ENCODE data around the gene CELA1. TPM values are rescaled to one million over a fixed set of nuclear protein-coding genes. Genes with fewer than 3 reads are reported as not detected.

Gene CELA1
- total RNA-seq, 4 donors from 2014 or later, result not detected

DNA sequence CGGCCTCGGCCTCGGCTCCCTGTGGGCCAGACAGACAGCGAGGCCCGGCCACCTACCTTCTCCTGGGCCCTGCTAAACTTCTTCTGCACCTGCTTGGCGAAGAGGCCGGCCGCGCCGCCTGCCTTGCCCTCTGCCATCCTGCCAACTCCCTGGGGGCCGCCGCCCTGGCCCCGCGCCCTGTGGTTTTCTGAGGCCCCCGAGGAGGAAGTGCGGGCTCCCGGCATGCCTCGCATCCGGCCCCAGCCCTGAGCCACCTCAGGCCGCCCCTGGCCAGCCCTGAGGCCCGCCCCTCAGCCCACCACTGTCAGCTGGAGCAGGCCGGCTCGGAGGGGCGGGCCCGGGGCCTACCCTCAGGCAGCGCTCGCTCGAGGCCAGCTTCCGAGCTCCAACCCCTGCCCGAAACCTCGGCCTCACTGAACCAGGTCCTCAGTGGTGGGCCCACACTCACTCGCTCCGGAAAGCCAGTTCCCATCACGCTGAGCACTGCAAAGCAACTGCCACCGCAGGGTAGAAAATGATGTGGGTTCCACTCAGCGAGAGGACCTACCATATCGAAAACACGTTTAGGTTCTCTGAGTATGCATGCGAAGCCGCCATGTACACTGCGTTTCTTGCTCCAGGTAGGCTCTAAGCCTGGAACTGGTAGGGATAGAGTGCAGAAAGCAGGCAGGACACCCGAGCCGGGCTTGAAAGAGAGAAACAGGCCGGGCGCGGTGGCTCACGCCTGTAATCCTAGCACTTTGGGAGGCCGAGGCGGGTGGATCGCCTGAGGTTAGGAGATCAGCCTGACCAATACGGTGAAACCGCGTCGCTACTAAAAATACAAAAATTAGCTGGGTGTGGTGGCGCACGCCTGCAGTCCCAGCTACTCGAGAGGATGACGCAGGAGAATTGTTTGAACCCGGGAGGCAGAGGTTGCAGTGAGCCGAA lies 22.2 kb downstream of the CELA1 start, which contains the start of gene BIN2:
Gene BIN2 (minus strand): TSS at position 209 of the 930 bp plus-strand sequence. CDS start 72 bp downstream, at position 137.
- no peaks in the 10 kb centered on the region for H3K9me3 ChIP-seq
- intact Hi-C loops (cut with DNase I; ENCODE audit: low total_unique reads), result no loop called here
- no peaks in the 10 kb centered on the region for H3K27me3 ChIP-seq
- 79 to 87% methylated on average over 22 to 58 of the region's 60 CpGs for WGBS, 2 donors (ENCODE audit: low coverage in 1 of 2)
- in situ Hi-C loops (cut with MboI; ENCODE audit: low pct_ligation_motif_present in 1 of 4, low pct_unique_long_range_greater_than_20kb in 1 of 4, low sequenced_read_pairs in 3 of 4), result no loop called here
- peak; percentile 74 for DNase-seq
- H3K27ac ChIP-seq, result peak within 1 kb of the TSS; percentile 67 to 84 (median 74)
- TF ChIP-seq, protein P1, sequence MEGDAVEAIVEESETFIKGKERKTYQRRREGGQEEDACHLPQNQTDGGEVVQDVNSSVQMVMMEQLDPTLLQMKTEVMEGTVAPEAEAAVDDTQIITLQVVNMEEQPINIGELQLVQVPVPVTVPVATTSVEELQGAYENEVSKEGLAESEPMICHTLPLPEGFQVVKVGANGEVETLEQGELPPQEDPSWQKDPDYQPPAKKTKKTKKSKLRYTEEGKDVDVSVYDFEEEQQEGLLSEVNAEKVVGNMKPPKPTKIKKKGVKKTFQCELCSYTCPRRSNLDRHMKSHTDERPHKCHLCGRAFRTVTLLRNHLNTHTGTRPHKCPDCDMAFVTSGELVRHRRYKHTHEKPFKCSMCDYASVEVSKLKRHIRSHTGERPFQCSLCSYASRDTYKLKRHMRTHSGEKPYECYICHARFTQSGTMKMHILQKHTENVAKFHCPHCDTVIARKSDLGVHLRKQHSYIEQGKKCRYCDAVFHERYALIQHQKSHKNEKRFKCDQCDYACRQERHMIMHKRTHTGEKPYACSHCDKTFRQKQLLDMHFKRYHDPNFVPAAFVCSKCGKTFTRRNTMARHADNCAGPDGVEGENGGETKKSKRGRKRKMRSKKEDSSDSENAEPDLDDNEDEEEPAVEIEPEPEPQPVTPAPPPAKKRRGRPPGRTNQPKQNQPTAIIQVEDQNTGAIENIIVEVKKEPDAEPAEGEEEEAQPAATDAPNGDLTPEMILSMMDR (IDR thresholded peaks at IDR 0.05), result no peak
- peak in 1 of 3 donors; percentile 39 for TF ChIP-seq POLR2AphosphoS5 (IDR thresholded peaks at IDR 0.05)
- no peaks in the 10 kb centered on the region for H3K36me3 ChIP-seq
- peak within 1 kb of the TSS in 3 of 4 donors; percentile 14 to 41 (median 28) for H3K4me3 ChIP-seq
- H3K4me1 ChIP-seq, result peaks cover 0 to 36% (median 11%) of the 10 kb centered on the region in 4 donors

DNA sequence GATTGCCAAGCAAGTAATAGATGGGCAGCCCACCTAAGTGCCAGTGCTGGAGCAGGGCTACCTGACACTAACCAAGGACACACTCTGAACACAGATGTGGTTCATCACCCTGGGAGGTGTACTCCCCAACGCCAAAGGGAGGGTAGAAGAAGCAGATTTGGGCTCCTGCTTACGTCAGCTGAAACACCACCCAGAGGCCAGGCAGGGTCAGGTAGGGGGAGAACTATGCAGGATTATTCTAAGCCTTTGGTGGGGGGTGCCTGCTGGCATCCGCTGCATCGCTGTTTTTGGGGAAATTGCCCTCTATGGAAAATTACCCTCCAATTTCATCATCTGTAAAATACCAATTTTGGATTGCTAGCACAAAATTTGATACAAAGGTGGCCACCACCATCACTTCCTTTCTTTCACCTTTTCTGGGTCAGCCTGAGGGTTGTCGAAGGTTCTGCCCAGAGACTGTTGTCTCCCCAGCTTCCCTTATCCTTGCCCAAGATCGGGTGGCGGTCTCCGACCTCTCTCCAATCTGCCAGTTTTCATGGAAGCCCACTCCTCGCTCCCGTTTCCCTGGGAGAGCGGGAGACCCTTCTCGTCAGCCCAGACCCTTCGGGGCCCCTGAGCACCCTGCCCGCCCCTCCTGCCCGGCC lies 23.0 kb downstream of the CELA1 start:
- WGBS, 2 donors (ENCODE audit: low coverage in 1 of 2), result 67% methylated on average over 4 to 15 of the region's 15 CpGs
- peak; percentile 53 for DNase-seq
- Histone ChIP-seq H3K36me3 (no peaks in the 10 kb centered on the region), H3K27ac (peak overlapping the region; percentile 67 to 84 (median 74)), H3K9me3 (no peaks in the 10 kb centered on the region), H3K27me3 (no peaks in the 10 kb centered on the region), H3K4me3 (peak overlapping the region in 3 of 4 donors; percentile 14 to 41 (median 28)), H3K4me1 (peaks cover 0 to 44% (median 18%) of the 10 kb centered on the region in 4 donors)
- intact Hi-C loops (cut with DNase I; ENCODE audit: low total_unique reads) (no loop called here), in situ Hi-C loops (cut with MboI; ENCODE audit: low pct_ligation_motif_present in 1 of 4, low pct_unique_long_range_greater_than_20kb in 1 of 4, low sequenced_read_pairs in 3 of 4) (no loop called here)
- TF ChIP-seq, protein P1 (IDR thresholded peaks at IDR 0.05), result no peak
- TF ChIP-seq EP300 (IDR thresholded peaks at IDR 0.05; ENCODE audit: low read depth), result no peak
- peak in 1 of 3 donors; percentile 16 for TF ChIP-seq POLR2AphosphoS5 (IDR thresholded peaks at IDR 0.05)
- no peak for TF ChIP-seq POLR2A (IDR thresholded peaks at IDR 0.05)

DNA sequence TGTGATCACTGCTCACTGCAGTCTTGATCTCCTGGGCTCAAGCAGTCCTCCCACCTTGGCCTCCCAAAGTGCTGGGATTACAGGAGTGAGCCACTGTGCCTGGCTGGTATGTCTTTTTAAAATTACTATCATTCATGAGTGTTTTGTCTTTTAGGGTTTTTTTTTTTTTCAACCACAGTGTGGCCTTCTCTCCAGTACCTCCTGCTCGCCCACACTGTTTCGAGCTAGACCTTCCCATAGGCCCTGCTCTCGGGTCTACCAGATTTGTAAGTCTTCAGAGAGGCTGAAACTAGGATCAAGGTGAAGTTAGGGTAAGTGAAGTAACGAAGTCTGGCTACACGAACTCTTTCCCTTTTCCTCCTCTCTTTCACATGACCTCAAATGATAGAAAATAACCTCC lies 24.0 kb downstream of the CELA1 start:
- in situ Hi-C loops (cut with MboI; ENCODE audit: low pct_ligation_motif_present in 1 of 4, low pct_unique_long_range_greater_than_20kb in 1 of 4, low sequenced_read_pairs in 3 of 4), result no loop called here
- H3K27ac ChIP-seq, result peak overlapping the region; percentile 67 to 84 (median 74)
- H3K4me3 ChIP-seq, result peak overlapping the region in 1 of 4 donors; percentile 41

More for the DNA sequence above, 24.0 kb downstream of the CELA1 start:
- TF ChIP-seq POLR2AphosphoS5 (IDR thresholded peaks at IDR 0.05) (no peak), POLR2A (IDR thresholded peaks at IDR 0.05) (no peak), EP300 (IDR thresholded peaks at IDR 0.05; ENCODE audit: low read depth) (no peak)
- TF ChIP-seq, protein P1 (IDR thresholded peaks at IDR 0.05), result no peak
- Histone ChIP-seq H3K4me1 (peaks cover 0 to 46% (median 20%) of the 10 kb centered on the region in 4 donors), H3K36me3 (no peaks in the 10 kb centered on the region), H3K27me3 (no peaks in the 10 kb centered on the region), H3K9me3 (no peaks in the 10 kb centered on the region)
- intact Hi-C loops (cut with DNase I; ENCODE audit: low total_unique reads), result no loop called here
- DNase-seq, result no peak
- 80% methylated on average over 5 of the region's 5 CpGs; no CpG with 5 or more reads in 1 of the 2 donors for WGBS, 2 donors (ENCODE audit: low coverage in 1 of 2)

Measured in transverse colon (tissue), 4 donors.